Measurements from ENCODE around the gene CENPQ. TPM values are rescaled to one million over a fixed set of nuclear protein-coding genes. Genes with fewer than 3 reads are reported as not detected.

The CENPQ gene
- total and polyA plus RNA-seq, 2 of the 13 experiments (the other 11 are each of a cell fraction or from before 2014, with no cell fraction given), result 9.1 to 20.1 TPM

- H4K20me1 ChIP-seq (ENCODE audit: insufficient read depth, low read length), result no peaks in the 10 kb centered on the region
- BruUV-seq (replicated peaks), result no TSS peak
- in situ Hi-C loops (cut with HindIII; ENCODE audit: extremely low pct_ligation_motif_present, low pct_unique_long_range_greater_than_20kb) (loop anchor here (5.0 kb wide), 1 partner anchor 150 kb away; no protein-coding TSS in a partner anchor), intact Hi-C loops (cut with micrococcal nuclease; ENCODE audit: unreplicated experiment) (no loop called here)
- ChIA-PET POLR2A (no interaction called here), CTCF (ENCODE audit: low intra/inter-chr PET ratio, low total read pairs) (no interaction called here)
- H2AFZ ChIP-seq (ENCODE audit: low read length), result no peak overlapping the region
- peaks cover 0 to 21% of the 10 kb centered on the region in 2 experiments; a peak in 3 of 5 replicates for H3K36me3 ChIP-seq (replicated peaks in 1 of 2; ENCODE audit: control insufficient read depth in 1 of 2, insufficient read depth in 2 of 2, low read length in 2 of 2)
- no peak for DNase-seq (ENCODE audit: low spot score)
- no peaks in the 10 kb centered on the region; a peak in 1 of 5 replicates for H3K27me3 ChIP-seq (ENCODE audit: control insufficient read depth in 1 of 2, insufficient read depth in 2 of 2, low read length in 2 of 2)
- peaks cover 14% of the 10 kb centered on the region for H3K4me1 ChIP-seq (ENCODE audit: insufficient read depth, low read length)
- 76% methylated on average over 4 of the region's 4 CpGs for WGBS (ENCODE audit: low lambda C conversion rate)
- no peak for FAIRE-seq
- no peak overlapping the region for H3K4me2 ChIP-seq (ENCODE audit: low read depth, low read length)
- peaks cover 16% of the 10 kb centered on the region for H3K79me2 ChIP-seq (ENCODE audit: insufficient read depth, low read length)
- H3K27ac ChIP-seq (ENCODE audit: extremely low read length, insufficient read depth, low read length), result no peak overlapping the region
- no peak overlapping the region for H3K4me3 ChIP-seq (replicated peaks in 1 of 3; ENCODE audit: insufficient read depth in 1 of 3, low read depth in 2 of 3, low read length in 3 of 3)
- no peaks in the 10 kb centered on the region for H3K9me3 ChIP-seq (ENCODE audit: low read length)
- H3K9ac ChIP-seq (ENCODE audit: insufficient read depth, low read depth, low read length), result no peak overlapping the region
- ATAC-seq, result no peak
- TF ChIP-seq ZKSCAN1 (IDR thresholded peaks at IDR 0.05; ENCODE audit: low read length), result no peak
These were observed 5.4 kb upstream of the CENPQ start for GRCh38 chr6:49457771-49458170.

GRCh38 chr6:49462071-49462470, 1.1 kb upstream of the CENPQ start:
- Histone ChIP-seq H2AFZ (ENCODE audit: low read length) (peak overlapping the region; percentile 88), H3K9ac (ENCODE audit: insufficient read depth, low read depth, low read length) (peak overlapping the region; percentile 90), H3K4me3 (replicated peaks in 1 of 3; ENCODE audit: insufficient read depth in 1 of 3, low read depth in 2 of 3, low read length in 3 of 3) (peak overlapping the region; percentile 83 to 96 (median 91)), H3K79me2 (ENCODE audit: insufficient read depth, low read length) (peaks cover 56% of the 10 kb centered on the region), H3K36me3 (replicated peaks in 1 of 2; ENCODE audit: control insufficient read depth in 1 of 2, insufficient read depth in 2 of 2, low read length in 2 of 2) (peaks cover 0 to 14% of the 10 kb centered on the region in 2 experiments; a peak in 2 of 5 replicates), H3K4me2 (ENCODE audit: low read depth, low read length) (peak overlapping the region; percentile 78), H3K4me1 (ENCODE audit: insufficient read depth, low read length) (peaks cover 36% of the 10 kb centered on the region), H3K9me3 (ENCODE audit: low read length) (no peaks in the 10 kb centered on the region), H3K27me3 (ENCODE audit: control insufficient read depth in 1 of 2, insufficient read depth in 2 of 2, low read length in 2 of 2) (no peaks in the 10 kb centered on the region; a peak in 1 of 5 replicates), H4K20me1 (ENCODE audit: insufficient read depth, low read length) (no peaks in the 10 kb centered on the region), H3K27ac (ENCODE audit: extremely low read length, insufficient read depth, low read length) (peak overlapping the region; percentile 85)
- 46% methylated on average over 3 of the region's 3 CpGs for WGBS (ENCODE audit: low lambda C conversion rate)
- no peak for DNase-seq (ENCODE audit: low spot score)
- in situ Hi-C loops (cut with HindIII; ENCODE audit: extremely low pct_ligation_motif_present, low pct_unique_long_range_greater_than_20kb), result no loop called here
- ATAC-seq, result no peak
- no peak for FAIRE-seq
- BruUV-seq (replicated peaks), result no TSS peak
- CTCF ChIA-PET (ENCODE audit: low intra/inter-chr PET ratio, low total read pairs), result no interaction called here
- TF ChIP-seq MTA1 (CRISPR knock-in tag; IDR thresholded peaks at IDR 0.05; ENCODE audit: borderline replicate concordance), result no peak
- no peak for TF ChIP-seq TEF (CRISPR knock-in tag; IDR thresholded peaks at IDR 0.05)
- no peak for TF ChIP-seq ZNF605 (CRISPR knock-in tag; IDR thresholded peaks at IDR 0.05)
- TF ChIP-seq AGO2 (optimal IDR thresholded peaks at IDR 0.05; ENCODE audit: low read depth, low read length), result no peak
- TF ChIP-seq SMC3 (IDR thresholded peaks at IDR 0.05; ENCODE audit: low read length), result no peak
- TF ChIP-seq HNRNPLL (IDR thresholded peaks at IDR 0.05; ENCODE audit: low read depth, low read length, poor library complexity, severe bottlenecking), result no peak
- no peak for TF ChIP-seq ZNF672 (CRISPR knock-in tag; IDR thresholded peaks at IDR 0.05)
- TF ChIP-seq NR1H2 (CRISPR knock-in tag; IDR thresholded peaks at IDR 0.05; ENCODE audit: borderline replicate concordance, low read depth), result no peak
- no peak for TF ChIP-seq ZC3H4 (CRISPR knock-in tag; IDR thresholded peaks at IDR 0.05; ENCODE audit: borderline replicate concordance)
- no peak for TF ChIP-seq GRHL1 (CRISPR knock-in tag; conservative IDR thresholded peaks at IDR 0.05)
- TF ChIP-seq ONECUT2 (CRISPR knock-in tag; IDR thresholded peaks at IDR 0.05), result no peak
- no peak for TF ChIP-seq PLSCR1 (CRISPR knock-in tag; IDR thresholded peaks at IDR 0.05; ENCODE audit: borderline replicate concordance)
- TF ChIP-seq MXD1 (CRISPR knock-in tag; IDR thresholded peaks at IDR 0.05), result no peak
- no peak for TF ChIP-seq YEATS4 (CRISPR knock-in tag; IDR thresholded peaks at IDR 0.05; ENCODE audit: borderline replicate concordance)
- TF ChIP-seq ZNF350 (CRISPR knock-in tag; IDR thresholded peaks at IDR 0.05; ENCODE audit: borderline replicate concordance, low read depth), result no peak
- POLR2A ChIA-PET, result no interaction called here
- intact Hi-C loops (cut with micrococcal nuclease; ENCODE audit: unreplicated experiment), result loop anchor here (2.0 kb wide), 3 partner anchors 71 to 387 kb away; no protein-coding TSS in a partner anchor
